ENCODE results near the gene GPAM. TPM values are rescaled to one million over a fixed set of nuclear protein-coding genes. Genes with fewer than 3 reads are reported as not detected.
A peak's percentile ranks its signal among the peaks of the same experiment; 100 is the strongest.

Gene GPAM
- total and polyA plus RNA-seq, 10 of the 15 experiments (the other 5 are each of a cell fraction or from before 2014, with no cell fraction given) = 3.3 to 9.4 (median 7.4) TPM

GRCh38 chr10:112213098-112213823, 29.7 kb upstream of the GPAM start:
- H3K9ac ChIP-seq (ENCODE audit: control insufficient read depth, insufficient read depth, low read length) = no peak overlapping the region
- TF ChIP-seq KAT2A (conservative IDR thresholded peaks at IDR 0.05; ENCODE audit: control insufficient read depth, low read depth, low read length) (no peak), CHD1 (IDR thresholded peaks at IDR 0.05; ENCODE audit: low read depth, low read length) (no peak), JUNB (IDR thresholded peaks at IDR 0.05) (peak; percentile 53; the same call in 1 of the 2 replicates), TARDBP (IDR thresholded peaks at IDR 0.05; ENCODE audit: borderline replicate concordance) (no peak), BHLHE40 (IDR thresholded peaks at IDR 0.05; ENCODE audit: borderline replicate concordance in 1 of 2, low read depth in 2 of 2, low read length in 1 of 2) (no peak), ZBED1 (IDR thresholded peaks at IDR 0.05; ENCODE audit: borderline replicate concordance) (no peak), SUPT20H (IDR thresholded peaks at IDR 0.05; ENCODE audit: borderline replicate concordance, control insufficient read depth, low read depth, low read length) (no peak), EGR1 (IDR thresholded peaks at IDR 0.05; ENCODE audit: borderline replicate concordance in 1 of 2, low read depth in 2 of 2, low read length in 2 of 2) (no peak), CBX3 (IDR thresholded peaks at IDR 0.05; ENCODE audit: borderline replicate concordance, low read depth) (no peak), BACH1 (IDR thresholded peaks at IDR 0.05; ENCODE audit: borderline replicate concordance) (no peak), SRF (IDR thresholded peaks at IDR 0.05; ENCODE audit: low read depth in 2 of 2, low read length in 2 of 2) (0 out of 4 replicates have a peak, but pooled peaks of 1 of the 2 experiments have one; percentile 17), E2F4 (IDR thresholded peaks at IDR 0.05; ENCODE audit: low read depth, low read length) (no peak), RB1 (IDR thresholded peaks at IDR 0.05; ENCODE audit: borderline replicate concordance) (no peak), CREM (IDR thresholded peaks at IDR 0.05; ENCODE audit: low read depth) (0 out of 2 replicates have a peak, but pooled peaks have one; percentile 21), NFIC (IDR thresholded peaks at IDR 0.05; ENCODE audit: low read depth, low read length) (0 out of 2 replicates have a peak, but pooled peaks have one; percentile 28), SP1 (IDR thresholded peaks at IDR 0.05; ENCODE audit: low read depth, low read length) (no peak), RAD21 (IDR thresholded peaks at IDR 0.05; ENCODE audit: insufficient read depth, low read depth, low read length) (no peak), BMI1 (IDR thresholded peaks at IDR 0.05; ENCODE audit: borderline replicate concordance) (no peak), SMARCA5 (IDR thresholded peaks at IDR 0.05) (no peak), YBX1 (IDR thresholded peaks at IDR 0.05) (no peak), NKRF (conservative IDR thresholded peaks at IDR 0.05) (no peak), RUNX3 (IDR thresholded peaks at IDR 0.05; ENCODE audit: low read length) (peak; percentile 62), RBBP5 (conservative IDR thresholded peaks at IDR 0.05) (no peak), GABPA (IDR thresholded peaks at IDR 0.05; ENCODE audit: low read depth) (no peak)

More at GRCh38 chr10:112213098-112213823, 29.7 kb upstream of the GPAM start:
- BruUV-seq (replicated peaks) = no TSS peak
- ChIA-PET CTCF (no interaction called here), POLR2A (no interaction called here), RAD21 (ENCODE audit: unreplicated experiment) (no interaction called here), SMC1A (ENCODE audit: uncharacterized antibody, unreplicated experiment) (interaction anchor here (1.1 to 1.2 kb wide), 2 partner anchors 10 to 14 kb away, joined by 3 to 5 read pairs; no protein-coding TSS in a partner anchor)
- no peak overlapping the region for H3K4me2 ChIP-seq (ENCODE audit: control insufficient read depth, insufficient read depth)
- DNase-seq (ENCODE audit: low read depth, low spot score) (no peak), FAIRE-seq (no peak), ATAC-seq (peak; percentile 46)
- H3K27ac ChIP-seq (ENCODE audit: control insufficient read depth, insufficient read depth) = no peak overlapping the region
- H3K79me2 ChIP-seq (ENCODE audit: control insufficient read depth, insufficient read depth, low read length) = no peaks in the 10 kb centered on the region
- WGBS (ENCODE audit: insufficient coverage, insufficient replicate concordance, low lambda C conversion rate, missing lambda C conversion rate) = 17% methylated on average over 3 of the region's 3 CpGs
- H3K4me3 ChIP-seq = no peak overlapping the region
- no peak overlapping the region for H2AFZ ChIP-seq (ENCODE audit: control insufficient read depth, low read depth, low read length)
- no peaks in the 10 kb centered on the region for H3K9me3 ChIP-seq (replicated peaks; ENCODE audit: control insufficient read depth, insufficient read depth, low read length)
- intact Hi-C loops (cut with micrococcal nuclease; ENCODE audit: unreplicated experiment) (no loop called here), in situ Hi-C loops (cut with MboI) (no loop called here)
- H3K27me3 ChIP-seq (replicated peaks in 1 of 2; ENCODE audit: control insufficient read depth in 2 of 2, insufficient read depth in 2 of 2, low read length in 1 of 2) = peaks cover 0 to 4% of the 10 kb centered on the region in 2 experiments; a peak in 3 of 4 replicates
- H3K4me1 ChIP-seq (ENCODE audit: control insufficient read depth, insufficient read depth, low read length) = no peaks in the 10 kb centered on the region
- no peaks in the 10 kb centered on the region for H4K20me1 ChIP-seq (ENCODE audit: control insufficient read depth, insufficient read depth)
- no peaks in the 10 kb centered on the region for H3K36me3 ChIP-seq (ENCODE audit: control insufficient read depth in 2 of 2, insufficient read depth in 2 of 2, low read length in 1 of 2)
